Uterus (tissue), 4 donors: ENCODE data around the gene CBARP. TPM values are rescaled to one million over a fixed set of nuclear protein-coding genes. Genes with fewer than 3 reads are reported as not detected.

Experiments used
- DNase-seq, 2 donors: peaks; one replicate each; pipeline ENCODE4 v3.0.0-alpha.2; 2019 to 2020
- H3K27ac ChIP-seq, 2 donors: fragments of 200-600 bp; sonication (generic); 1 replicate in 1 of 2; 2 replicates in 1 of 2; pipeline ENCODE4 v1.5.1; 2016 to 2018
- H3K27me3 ChIP-seq, 2 donors: fragments of 200-600 bp; sonication (generic); one replicate each; pipeline ENCODE4 v1.5.1; 2018 to 2019; ENCODE audit warnings: control low read depth in 1 of 2
- H3K36me3 ChIP-seq, 2 donors: fragments of 200-600 bp; sonication (generic); one replicate each; pipeline ENCODE4 v1.5.1; 2019; ENCODE audit warnings: control low read depth in 1 of 2
- H3K4me1 ChIP-seq, 2 donors: fragments of 200-600 bp; sonication (generic); one replicate each; pipeline ENCODE4 v1.5.1; 2018 to 2019; ENCODE audit warnings: control low read depth in 1 of 2
- H3K4me3 ChIP-seq, 2 donors: fragments of 200-600 bp; sonication (generic); 1 replicate in 1 of 2; 2 replicates in 1 of 2; pipeline ENCODE4 v1.5.1; 2018 to 2019; ENCODE audit warnings: mild to moderate bottlenecking in 1 of 2
- H3K9me3 ChIP-seq, 2 donors: fragments of 200-600 bp; sonication (generic); one replicate each; pipeline ENCODE4 v1.5.1; 2019; ENCODE audit warnings: control low read depth in 1 of 2
- POLR2A ChIP-seq, 2 donors: fragments of 450-650 bp; IDR thresholded peaks; one replicate each; pipeline ENCODE4 v1.6.1; 2016; ENCODE audit warnings: antibody characterized with exemption in 2 of 2, mild to moderate bottlenecking in 1 of 2, moderate library complexity in 1 of 2
- intact Hi-C: fragments of 100-400 bp; cut with DNase I; formaldehyde crosslinking; loops from one replicate; pipeline ENCODE4 v1.15.1; 2023; ENCODE audit warnings: low total_unique reads
- total RNA-seq, 4 donors: library from RNA; depleted of rRNA in 3 of 4; stranded (reverse); fragments of >200 nt in 3 of 4; gene quantifications; one replicate each; pipeline versions ENCODE4 v1.1.0 to v1.2.4, GENCODE V29; 2014 to 2023
- TF ChIP-seq, protein P1 (sequence below), 4 experiments: fragments of 200-600 bp in 2 of 4; fragments of 450-650 bp in 2 of 4; sonication (generic) in 2 of 4; IDR thresholded peaks; one replicate each; pipeline ENCODE4 v1.5.1; 2016 to 2019; ENCODE audit warnings: antibody characterized with exemption in 4 of 4, mild to moderate bottlenecking in 2 of 4, moderate library complexity in 1 of 4
- donor health status: DM: yes; HTN: yes; CAD: no.

CBARP gene
- total RNA-seq, 4 donors from 2014 or later = 0.26 to 1.5 (median 1.0) TPM; not detected in 1

DNA sequence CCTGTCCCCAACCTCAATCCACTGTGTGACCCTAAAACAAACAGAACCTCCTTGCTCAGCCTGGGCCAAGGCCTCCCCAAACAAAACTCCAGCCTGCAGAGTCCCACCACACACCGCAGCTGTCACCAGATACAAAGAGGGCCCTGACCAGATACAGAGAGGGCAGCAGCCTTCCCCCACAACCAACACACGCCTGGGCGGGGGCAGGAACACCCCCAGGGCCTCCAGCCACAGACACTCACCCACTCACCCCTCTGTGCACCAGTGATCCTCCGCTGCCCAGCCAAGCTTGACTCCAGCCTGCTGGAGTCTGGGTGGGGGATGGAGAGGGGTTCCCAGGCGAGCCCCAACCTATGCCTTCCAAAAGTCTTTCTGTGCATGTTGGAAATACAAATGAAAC lies 25.4 kb upstream of the CBARP start:
- Histone ChIP-seq H3K9me3 (no peaks in the 10 kb centered on the region), H3K27me3 (no peaks in the 10 kb centered on the region), H3K4me1 (peaks cover 35 to 65% of the 10 kb centered on the region in 2 donors), H3K27ac (peak overlapping the region; percentile 94 to 95), H3K36me3 (no peaks in the 10 kb centered on the region), H3K4me3 (no peak overlapping the region)
- intact Hi-C loops = no loop called here
- no peak for DNase-seq
- TF ChIP-seq, protein P1, sequence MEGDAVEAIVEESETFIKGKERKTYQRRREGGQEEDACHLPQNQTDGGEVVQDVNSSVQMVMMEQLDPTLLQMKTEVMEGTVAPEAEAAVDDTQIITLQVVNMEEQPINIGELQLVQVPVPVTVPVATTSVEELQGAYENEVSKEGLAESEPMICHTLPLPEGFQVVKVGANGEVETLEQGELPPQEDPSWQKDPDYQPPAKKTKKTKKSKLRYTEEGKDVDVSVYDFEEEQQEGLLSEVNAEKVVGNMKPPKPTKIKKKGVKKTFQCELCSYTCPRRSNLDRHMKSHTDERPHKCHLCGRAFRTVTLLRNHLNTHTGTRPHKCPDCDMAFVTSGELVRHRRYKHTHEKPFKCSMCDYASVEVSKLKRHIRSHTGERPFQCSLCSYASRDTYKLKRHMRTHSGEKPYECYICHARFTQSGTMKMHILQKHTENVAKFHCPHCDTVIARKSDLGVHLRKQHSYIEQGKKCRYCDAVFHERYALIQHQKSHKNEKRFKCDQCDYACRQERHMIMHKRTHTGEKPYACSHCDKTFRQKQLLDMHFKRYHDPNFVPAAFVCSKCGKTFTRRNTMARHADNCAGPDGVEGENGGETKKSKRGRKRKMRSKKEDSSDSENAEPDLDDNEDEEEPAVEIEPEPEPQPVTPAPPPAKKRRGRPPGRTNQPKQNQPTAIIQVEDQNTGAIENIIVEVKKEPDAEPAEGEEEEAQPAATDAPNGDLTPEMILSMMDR (IDR thresholded peaks at IDR 0.05) = no peak
- no peak for TF ChIP-seq POLR2A (IDR thresholded peaks at IDR 0.05)

DNA sequence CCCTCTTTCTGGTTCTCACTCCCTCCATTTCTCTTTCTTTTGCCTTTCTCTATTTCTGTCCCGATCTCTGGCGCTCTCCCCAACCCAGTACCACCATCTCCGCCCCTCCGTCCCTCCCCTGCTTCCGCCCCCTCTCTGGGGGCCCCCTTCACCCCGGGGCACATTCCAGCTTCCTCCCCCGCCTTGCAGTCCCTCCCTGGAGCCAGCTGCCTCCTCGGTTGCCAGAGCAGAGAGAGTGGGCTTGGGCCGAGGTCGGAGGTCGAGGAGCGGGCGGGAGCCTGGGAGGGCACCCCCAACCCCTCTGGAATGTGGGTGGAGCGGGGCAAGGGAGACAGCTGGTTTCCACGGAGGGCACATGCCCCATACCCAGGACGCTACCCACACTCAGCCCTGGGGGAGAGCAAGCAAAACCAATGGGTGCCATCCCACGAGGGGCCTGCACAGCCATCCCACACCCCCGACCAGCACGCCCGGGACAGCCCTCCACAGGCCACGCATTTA lies 24.9 kb upstream of the CBARP start:
- H3K27me3 ChIP-seq = no peaks in the 10 kb centered on the region
- DNase-seq = peak in 1 of 2 donors; percentile 46
- peak overlapping the region; percentile 94 to 95 for H3K27ac ChIP-seq
- H3K4me3 ChIP-seq = no peak overlapping the region
- H3K36me3 ChIP-seq = no peaks in the 10 kb centered on the region
- intact Hi-C loops = no loop called here
- no peaks in the 10 kb centered on the region for H3K9me3 ChIP-seq
- no peak for TF ChIP-seq POLR2A (IDR thresholded peaks at IDR 0.05)
- TF ChIP-seq, protein P1 (IDR thresholded peaks at IDR 0.05) = no peak
- H3K4me1 ChIP-seq = peaks cover 30 to 62% of the 10 kb centered on the region in 2 donors

DNA sequence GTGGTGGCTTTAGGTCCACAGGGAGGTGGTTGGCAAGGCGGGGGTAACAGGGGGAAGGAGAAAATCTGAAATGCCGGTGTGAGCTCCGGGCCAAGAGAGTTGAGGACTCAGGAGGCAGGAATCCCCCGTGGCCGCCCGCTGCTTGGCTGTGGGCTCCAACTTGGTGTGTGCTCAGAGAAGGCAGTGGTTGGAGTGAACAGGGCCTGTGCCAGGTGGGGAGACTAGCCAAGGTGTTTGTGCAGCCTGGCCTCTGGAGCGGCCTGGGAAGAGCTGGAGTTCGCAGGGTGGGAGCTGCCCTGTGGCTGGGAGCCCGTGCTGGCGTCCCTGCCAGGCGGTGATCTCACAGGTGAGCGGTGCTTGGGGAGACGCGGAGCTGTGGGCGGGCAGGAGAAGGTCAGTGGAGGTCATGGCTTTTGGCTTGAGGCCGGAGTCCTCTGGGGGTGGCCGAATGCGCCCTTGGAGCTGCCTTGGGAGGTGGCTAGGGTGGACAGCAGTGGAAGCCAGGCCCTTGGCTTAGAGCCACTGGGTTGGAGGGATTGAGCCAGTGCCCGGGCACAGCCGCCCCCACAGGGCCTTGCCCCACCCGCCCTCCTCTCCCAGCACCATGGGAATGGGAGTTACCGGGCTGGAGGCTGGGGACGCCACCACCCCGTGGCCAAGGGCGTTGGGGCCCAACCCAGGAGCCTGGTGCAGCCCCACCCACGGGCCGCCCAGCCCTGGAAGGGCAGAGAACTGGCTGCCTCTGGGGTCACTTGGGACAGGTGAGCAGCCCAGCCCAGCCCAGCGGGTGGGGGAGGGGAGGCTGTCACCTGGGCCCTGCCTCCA lies 24.2 kb upstream of the CBARP start:
- peaks cover 24 to 58% of the 10 kb centered on the region in 2 donors for H3K4me1 ChIP-seq
- intact Hi-C loops = no loop called here

DNA sequence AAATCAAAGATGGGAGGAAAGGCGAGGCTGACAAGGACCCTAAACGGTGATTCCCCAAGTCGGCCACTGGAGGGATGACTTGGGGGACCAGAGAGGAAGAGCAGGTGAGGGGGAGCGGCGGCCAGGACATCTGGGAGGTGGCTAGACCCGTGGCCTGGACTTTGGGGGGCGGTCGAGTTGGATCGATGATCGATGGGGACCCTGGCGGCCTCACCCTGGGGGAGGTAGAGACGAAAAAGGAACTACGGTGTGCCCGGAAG lies 23.7 kb upstream of the CBARP start:
- no peak for DNase-seq
- H3K27ac ChIP-seq = peak overlapping the region; percentile 94 to 95
- peaks cover 24 to 61% of the 10 kb centered on the region in 2 donors for H3K4me1 ChIP-seq
- peak overlapping the region; percentile 48 to 59 for H3K4me3 ChIP-seq
- no peaks in the 10 kb centered on the region for H3K27me3 ChIP-seq
- H3K9me3 ChIP-seq = no peaks in the 10 kb centered on the region
- H3K36me3 ChIP-seq = no peaks in the 10 kb centered on the region
- no peak for TF ChIP-seq POLR2A (IDR thresholded peaks at IDR 0.05)
- TF ChIP-seq, protein P1 (IDR thresholded peaks at IDR 0.05) = no peak
- intact Hi-C loops = no loop called here

More for the DNA sequence above, 24.2 kb upstream of the CBARP start:
- peak; percentile 89 for DNase-seq
- no peaks in the 10 kb centered on the region for H3K36me3 ChIP-seq
- peak overlapping the region; percentile 94 to 95 for H3K27ac ChIP-seq
- H3K9me3 ChIP-seq = no peaks in the 10 kb centered on the region
- H3K27me3 ChIP-seq = no peaks in the 10 kb centered on the region
- peak overlapping the region; percentile 48 to 59 for H3K4me3 ChIP-seq
- peak in 1 of 2 donors; percentile 52 for TF ChIP-seq POLR2A (IDR thresholded peaks at IDR 0.05)
- TF ChIP-seq, protein P1 (IDR thresholded peaks at IDR 0.05) = no peak

DNA sequence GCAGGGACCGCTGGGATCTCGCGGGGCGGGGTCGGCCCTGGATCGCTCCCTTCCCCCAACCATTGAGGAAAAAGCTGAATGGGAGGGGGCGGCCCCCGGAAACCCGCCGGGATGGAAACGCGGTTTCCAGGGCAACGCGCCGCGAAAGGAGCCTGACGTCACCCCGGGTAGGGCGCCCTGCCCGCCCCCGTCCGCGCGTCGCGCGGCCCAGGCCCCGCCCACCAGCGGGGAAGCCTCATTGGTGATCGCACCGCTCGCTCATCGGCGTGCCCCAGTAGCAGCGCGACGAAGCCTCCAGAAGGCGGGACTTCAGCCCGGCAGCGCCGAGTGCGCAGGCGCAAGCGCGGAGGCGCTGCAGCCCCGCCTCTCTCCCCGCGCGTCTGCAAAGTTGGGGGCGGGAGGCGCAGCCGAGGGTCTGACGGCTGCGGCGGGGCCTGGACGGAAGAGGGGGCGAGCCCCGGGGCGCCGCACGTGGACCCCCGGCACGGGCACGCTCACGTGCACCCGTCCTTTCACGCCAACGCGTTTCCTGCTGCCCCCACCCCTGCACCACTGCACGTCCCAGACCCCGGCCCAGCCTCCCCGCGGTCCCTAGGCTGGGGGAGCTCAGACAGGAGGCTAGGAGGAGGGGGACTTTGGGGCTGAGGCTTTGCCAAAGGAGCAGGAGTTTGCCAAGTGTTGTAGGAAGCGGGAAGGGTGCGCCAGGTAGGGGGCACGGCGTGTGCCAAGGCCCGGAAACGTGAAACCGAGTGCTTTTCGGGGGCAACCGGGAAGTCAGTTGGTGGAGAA lies 23.1 kb upstream of the CBARP start:
- Histone ChIP-seq H3K4me3 (peak overlapping the region; percentile 48 to 59), H3K27ac (peak overlapping the region; percentile 94 to 95), H3K36me3 (no peaks in the 10 kb centered on the region), H3K9me3 (no peaks in the 10 kb centered on the region), H3K4me1 (peaks cover 22 to 57% of the 10 kb centered on the region in 2 donors), H3K27me3 (no peaks in the 10 kb centered on the region)
- TF ChIP-seq POLR2A (IDR thresholded peaks at IDR 0.05) = peak; percentile 50 to 95
- TF ChIP-seq, protein P1 (IDR thresholded peaks at IDR 0.05) = no peak
- intact Hi-C loops = no loop called here
- peak; percentile 96 to 99 for DNase-seq
